ENCODE data around the gene GRIA1.

The GRIA1 gene

GRCh38 chr5:153552886-153553285 is 62.4 kb downstream of the GRIA1 start:
- no peak for DNase-seq

- no peak for DNase-seq
These were observed 65.1 kb downstream of the GRIA1 start for GRCh38 chr5:153555420-153556114.

- no peak for DNase-seq
These were observed 68.5 kb downstream of the GRIA1 start for GRCh38 chr5:153558957-153559356.

- no peak for DNase-seq
These were observed 69.5 kb downstream of the GRIA1 start for GRCh38 chr5:153559926-153560325.

GRCh38 chr5:153562189-153562588 is 71.7 kb downstream of the GRIA1 start:
- no peak for DNase-seq

GRCh38 chr5:153565822-153566221 is 75.4 kb downstream of the GRIA1 start:
- peak; percentile 16 for DNase-seq

GRCh38 chr5:153569036-153569435 is 78.6 kb downstream of the GRIA1 start:
- no peak for DNase-seq

- DNase-seq: no peak
These were observed 80.7 kb downstream of the GRIA1 start for GRCh38 chr5:153571162-153571561.

- DNase-seq: no peak
These were observed 82.1 kb downstream of the GRIA1 start for GRCh38 chr5:153572411-153573145.

- DNase-seq: no peak
These were observed 83.0 kb downstream of the GRIA1 start for GRCh38 chr5:153573326-153574033.

- no peak for DNase-seq
These were observed 93.9 kb downstream of the GRIA1 start for GRCh38 chr5:153584126-153584959.

GRCh38 chr5:153584960-153585359 is 94.5 kb downstream of the GRIA1 start:
- DNase-seq: no peak

GRCh38 chr5:153585622-153586277 is 95.3 kb downstream of the GRIA1 start:
- no peak for DNase-seq

GRCh38 chr5:153592081-153592480 is 101.6 kb downstream of the GRIA1 start:
- no peak for DNase-seq

GRCh38 chr5:153594785-153595184 is 104.3 kb downstream of the GRIA1 start:
- DNase-seq: no peak

GRCh38 chr5:153598099-153598498 is 107.6 kb downstream of the GRIA1 start:
- DNase-seq: no peak

- no peak for DNase-seq
These were observed 110.9 kb downstream of the GRIA1 start for GRCh38 chr5:153601377-153601776.

GRCh38 chr5:153605386-153605785 is 114.9 kb downstream of the GRIA1 start:
- DNase-seq: no peak

- no peak for DNase-seq
These were observed 119.5 kb downstream of the GRIA1 start for GRCh38 chr5:153610009-153610408.

GRCh38 chr5:153610811-153611210 is 120.3 kb downstream of the GRIA1 start:
- DNase-seq: no peak

- no peak for DNase-seq
These were observed 122.7 kb downstream of the GRIA1 start for GRCh38 chr5:153613144-153613543.

- DNase-seq: no peak
These were observed 123.2 kb downstream of the GRIA1 start for GRCh38 chr5:153613672-153614071.
